ENCODE results near the gene SPON1.

GRCh38 chr11:14044916-14045315 lies 82.4 kb downstream of the SPON1 start:
- TF ChIP-seq ZNF274 (IDR thresholded peaks at IDR 0.05; ENCODE audit: low read depth, low read length) (no peak), YY1 (IDR thresholded peaks at IDR 0.05; ENCODE audit: insufficient read depth, insufficient read length) (no peak), SUZ12 (IDR thresholded peaks at IDR 0.05; ENCODE audit: extremely low read depth, insufficient read depth, insufficient read length) (no peak)

All from NT2/D1 (cell line).